ENCODE data around the gene DCC.

GRCh38 chr18:52496426-52496825 lies 156.4 kb downstream of the DCC start:
- TF ChIP-seq GATA3 (IDR thresholded peaks at IDR 0.05; ENCODE audit: low read depth, low read length) (no peak), GATA2 (IDR thresholded peaks at IDR 0.05; ENCODE audit: low read depth, low read length) (no peak)
